HG03045 (cell line): Measurements from ENCODE around the gene RUNX3.

Source experiments
- ATAC-seq: cut with Tn5 transposase; IDR thresholded peaks from one replicate; pipeline ENCODE4 v1.9.1; 2021; ENCODE audit warnings: mild to moderate bottlenecking, moderate library complexity; ENCODE audit not compliant: unreplicated experiment

RUNX3 gene

DNA sequence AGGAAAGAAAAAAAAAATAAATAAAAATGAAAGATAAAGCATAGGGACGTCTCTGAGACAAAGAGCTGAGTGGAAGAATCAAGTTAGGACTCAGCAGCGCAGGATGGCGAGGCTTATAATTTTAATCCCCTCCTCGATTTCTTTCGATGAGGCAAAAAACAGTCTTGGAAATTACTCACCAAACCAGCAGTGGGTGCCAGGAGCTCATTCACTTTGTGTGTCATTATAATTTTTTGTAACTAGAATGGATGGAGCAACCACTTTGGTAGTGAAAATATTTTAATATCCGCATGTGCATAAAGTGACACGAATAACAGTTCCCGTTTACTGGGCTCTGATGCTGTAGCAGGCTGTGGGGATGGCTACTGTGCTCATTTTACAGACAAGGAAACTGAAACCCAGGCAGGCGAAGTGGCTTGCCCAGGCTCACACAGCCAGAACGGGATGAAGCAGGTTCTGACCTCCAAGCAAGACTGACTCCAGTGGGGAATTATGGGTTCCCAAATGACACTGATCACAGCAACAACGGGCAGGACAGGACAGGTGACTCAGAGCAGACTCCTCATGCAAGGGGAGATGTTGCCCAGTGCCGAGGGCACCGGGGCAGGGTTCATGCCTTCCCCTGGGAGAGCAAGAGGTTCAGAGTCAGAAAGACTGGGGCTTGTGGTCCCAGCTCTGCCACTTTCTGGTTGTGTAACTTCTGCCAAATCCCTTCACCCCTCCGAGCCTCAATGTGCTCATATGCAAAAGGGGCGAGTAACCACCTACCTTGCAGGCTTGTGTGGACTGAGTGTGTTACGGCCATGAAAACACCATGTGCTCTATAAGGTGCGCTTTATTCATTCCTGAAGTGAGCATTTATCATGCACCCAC, 63.6 kb downstream of the RUNX3 start:
- no peak for ATAC-seq

- no peak for ATAC-seq
These were observed 64.5 kb downstream of the RUNX3 start for GRCh38 chr1:24865587-24865986.

GRCh38 chr1:24865168-24865567, 64.9 kb downstream of the RUNX3 start:
- no peak for ATAC-seq

GRCh38 chr1:24864370-24864777, 65.7 kb downstream of the RUNX3 start:
- no peak for ATAC-seq

DNA sequence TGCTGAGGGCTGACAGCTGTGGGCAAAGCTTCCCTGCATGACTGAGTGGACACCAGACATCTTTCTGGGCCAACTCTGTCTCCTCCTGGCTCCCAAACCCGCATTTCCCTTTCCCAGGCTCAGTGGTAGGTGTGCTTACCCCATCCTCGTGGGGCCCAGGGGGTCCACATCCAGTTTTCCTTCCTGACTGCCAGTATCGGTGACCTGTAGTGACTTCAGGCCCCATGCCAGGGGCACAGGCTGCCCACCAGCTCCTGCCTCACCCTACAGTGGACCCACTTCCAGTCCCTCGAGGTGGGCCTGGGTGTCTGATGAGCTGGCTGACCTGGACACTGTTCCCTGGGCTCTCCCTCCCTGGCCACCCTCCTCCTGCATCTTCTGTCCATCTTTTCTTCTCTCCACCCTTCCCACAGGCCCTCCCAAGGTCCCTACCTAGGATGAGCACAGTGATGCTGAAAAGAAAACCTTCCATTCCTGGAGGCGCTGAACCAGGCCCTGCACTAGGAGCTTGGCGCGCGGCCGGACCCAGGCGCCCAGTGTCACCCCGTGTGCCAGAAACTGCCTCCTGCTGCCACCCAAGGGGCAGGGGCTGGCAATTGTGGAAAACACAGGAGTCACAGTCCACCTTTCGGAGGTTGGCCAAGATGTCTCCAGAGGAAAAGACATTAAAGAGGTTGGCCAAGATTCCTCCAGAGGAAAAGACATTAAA, 67.1 kb downstream of the RUNX3 start:
- no peak for ATAC-seq

GRCh38 chr1:24861821-24862727, 68.0 kb downstream of the RUNX3 start:
- no peak for ATAC-seq

DNA sequence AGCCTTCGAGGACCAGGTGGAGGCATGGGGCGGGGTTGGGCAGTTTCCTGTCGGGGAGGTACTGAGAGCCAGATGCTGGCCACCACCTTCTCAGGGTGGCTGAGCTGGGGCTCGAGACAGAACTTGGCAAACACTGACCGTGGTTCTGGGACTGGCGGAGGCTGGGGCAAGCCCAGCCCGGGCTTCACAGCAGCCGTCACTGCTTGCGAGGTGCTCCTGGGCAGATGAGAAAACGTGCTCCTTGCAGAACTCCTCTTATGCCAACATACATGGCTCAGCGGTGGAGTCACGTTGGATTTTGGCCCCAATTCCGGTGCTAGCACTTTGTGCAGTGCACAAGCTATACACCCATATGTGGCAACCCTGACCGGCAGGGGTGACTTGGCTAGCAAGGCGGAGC, 69.2 kb downstream of the RUNX3 start:
- ATAC-seq = no peak

GRCh38 chr1:24859063-24860010, 70.7 kb downstream of the RUNX3 start:
- no peak for ATAC-seq

DNA sequence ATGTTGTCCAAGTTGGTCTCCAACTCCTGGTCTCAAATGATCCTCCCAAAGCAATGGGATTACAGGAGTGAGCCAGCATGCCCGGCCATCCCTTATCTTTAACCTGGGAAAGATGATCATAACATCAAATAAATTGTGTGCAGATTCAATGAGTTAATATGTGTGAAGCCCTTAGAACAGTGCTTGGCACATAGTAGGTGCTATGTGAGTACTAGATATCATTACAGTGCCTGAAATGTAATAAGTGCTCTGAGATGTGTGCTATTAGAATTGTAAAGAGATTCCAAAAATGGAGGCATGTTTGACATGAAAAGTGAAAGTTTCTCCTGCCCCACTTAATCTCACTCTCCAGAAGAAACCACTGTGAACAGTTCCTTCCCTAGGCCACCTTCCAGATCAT, 71.8 kb downstream of the RUNX3 start:
- ATAC-seq = no peak

GRCh38 chr1:24857507-24858133, 72.5 kb downstream of the RUNX3 start:
- ATAC-seq = no peak

DNA sequence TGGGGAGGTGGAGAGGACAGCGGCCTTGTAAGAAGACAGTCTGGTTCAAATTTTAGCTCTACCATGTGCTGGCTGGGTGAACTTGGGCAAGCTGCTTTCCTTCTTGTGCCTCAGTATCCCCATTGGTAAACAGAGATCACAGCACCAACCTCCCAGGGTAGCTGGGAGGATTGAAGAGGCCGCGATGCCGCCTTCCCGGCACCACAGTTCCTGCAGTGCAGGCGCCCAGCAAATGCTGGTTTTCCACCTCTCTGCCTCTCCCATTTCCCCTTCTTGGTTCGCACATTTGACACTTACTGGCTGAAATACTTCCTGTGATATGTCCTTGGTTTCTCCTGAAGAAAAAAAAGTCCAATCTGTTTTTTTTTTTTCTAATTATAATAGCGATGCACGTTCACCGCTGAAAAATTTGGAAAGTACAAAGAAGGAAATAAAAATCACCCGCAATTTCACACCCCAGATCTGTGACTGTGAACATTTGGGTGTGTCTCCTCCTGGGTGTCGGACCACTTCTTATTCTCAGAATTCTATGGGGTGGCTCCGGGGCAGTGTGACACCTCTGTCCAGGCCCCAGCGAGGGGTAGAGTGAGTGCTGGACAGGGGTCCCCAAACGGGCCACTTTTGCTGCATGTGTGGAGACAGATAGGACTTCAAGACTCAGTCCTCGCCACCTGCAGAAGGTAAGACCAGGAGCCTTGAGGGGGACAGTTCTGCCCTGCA, 73.1 kb downstream of the RUNX3 start:
- ATAC-seq = no peak

- no peak for ATAC-seq
These were observed 74.6 kb downstream of the RUNX3 start for GRCh38 chr1:24855474-24855873.

DNA sequence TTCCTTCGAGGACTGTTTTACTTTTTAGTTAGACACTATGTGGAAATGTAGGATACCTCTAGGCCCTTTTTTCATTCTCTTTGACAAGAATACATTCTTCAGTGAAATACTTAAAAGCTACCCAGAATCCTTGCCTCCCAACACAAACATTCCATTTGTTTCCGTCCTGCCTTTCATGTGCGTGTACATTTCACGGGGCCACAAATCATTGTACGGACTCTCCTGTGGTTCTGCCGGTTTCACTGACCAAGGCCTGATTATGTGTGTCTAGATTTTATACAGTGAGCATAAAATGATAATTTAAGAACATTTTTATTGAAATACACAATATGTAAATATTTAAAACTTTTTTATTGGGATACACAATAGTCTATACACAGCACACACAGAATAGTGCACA, 76.4 kb downstream of the RUNX3 start:
- no peak for ATAC-seq

GRCh38 chr1:24850328-24850920, 79.7 kb downstream of the RUNX3 start:
- no peak for ATAC-seq

- no peak for ATAC-seq
These were observed 80.3 kb downstream of the RUNX3 start for GRCh38 chr1:24849672-24850295.
